Epidermal melanocyte (primary cell): ENCODE results near the gene NFS1.
"Not testable (repeated sequence)": the region's sequence is repeated elsewhere in the genome, so short reads cannot be mapped to it uniquely, and the experiment has no call there.

Experiments used
- DNase-seq: peaks from one replicate; pipeline ENCODE4 v3.0.0; 2011; ENCODE audit warnings: low spot score; ENCODE audit not compliant: insufficient read length

NFS1 gene

DNA sequence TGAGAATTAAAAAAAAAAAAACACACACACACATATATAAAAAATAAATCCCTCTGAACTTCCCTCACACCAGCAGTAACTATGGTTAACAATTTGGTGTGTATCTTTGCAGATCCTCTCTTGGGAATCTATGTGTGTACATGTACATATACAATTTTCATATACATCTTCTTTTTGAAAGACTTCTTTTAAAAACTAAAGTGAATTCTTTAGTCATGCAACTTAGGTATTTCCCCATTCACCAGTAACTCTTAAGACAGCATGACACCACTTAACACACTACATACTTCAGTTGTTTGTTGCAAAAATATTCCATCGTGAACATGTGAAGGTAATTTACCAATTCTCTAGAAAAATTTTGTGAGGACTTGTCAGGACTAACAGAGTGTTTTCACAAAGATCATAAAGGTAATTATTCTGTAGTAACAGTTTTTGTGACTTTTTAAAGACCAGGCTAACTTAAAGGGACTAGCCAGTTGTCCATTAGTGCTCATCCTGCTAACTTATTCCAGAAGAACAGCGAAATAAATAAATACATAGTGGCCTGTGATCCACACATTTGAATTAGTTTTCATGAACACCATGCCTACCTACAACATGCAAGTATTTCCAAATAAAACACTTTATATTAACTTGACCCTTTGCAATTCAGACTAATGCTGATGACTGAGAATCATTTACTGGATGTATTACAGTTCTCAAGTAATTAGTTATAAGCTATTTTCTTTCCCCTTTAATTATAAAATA lies 30.9 kb upstream of the NFS1 start:
- no peak for DNase-seq

DNA sequence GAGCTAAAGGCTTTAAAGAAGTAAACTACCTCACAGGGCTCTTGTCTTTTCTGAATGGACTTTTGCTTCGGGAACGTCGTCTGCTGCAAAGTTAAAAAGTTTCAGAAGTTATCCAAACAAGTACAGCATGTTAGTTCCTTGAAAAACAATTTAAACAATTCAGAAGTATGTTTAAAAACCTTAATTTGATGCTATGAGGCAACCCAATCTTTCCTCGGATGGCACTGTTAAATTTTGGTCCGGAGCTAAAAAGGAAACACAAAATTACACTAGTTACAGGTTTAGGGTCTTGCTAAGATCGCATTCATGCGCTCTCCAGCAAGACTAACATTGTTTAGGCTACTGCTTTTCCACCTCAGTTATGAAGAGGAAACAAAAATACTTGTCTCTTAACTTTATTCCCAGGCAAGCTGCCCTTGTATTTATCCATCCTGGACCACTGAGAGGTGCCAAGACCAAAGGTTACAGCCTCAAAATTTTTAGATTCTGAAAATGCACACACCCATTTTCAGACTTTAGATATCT lies 30.2 kb upstream of the NFS1 start:
- no peak for DNase-seq

DNA sequence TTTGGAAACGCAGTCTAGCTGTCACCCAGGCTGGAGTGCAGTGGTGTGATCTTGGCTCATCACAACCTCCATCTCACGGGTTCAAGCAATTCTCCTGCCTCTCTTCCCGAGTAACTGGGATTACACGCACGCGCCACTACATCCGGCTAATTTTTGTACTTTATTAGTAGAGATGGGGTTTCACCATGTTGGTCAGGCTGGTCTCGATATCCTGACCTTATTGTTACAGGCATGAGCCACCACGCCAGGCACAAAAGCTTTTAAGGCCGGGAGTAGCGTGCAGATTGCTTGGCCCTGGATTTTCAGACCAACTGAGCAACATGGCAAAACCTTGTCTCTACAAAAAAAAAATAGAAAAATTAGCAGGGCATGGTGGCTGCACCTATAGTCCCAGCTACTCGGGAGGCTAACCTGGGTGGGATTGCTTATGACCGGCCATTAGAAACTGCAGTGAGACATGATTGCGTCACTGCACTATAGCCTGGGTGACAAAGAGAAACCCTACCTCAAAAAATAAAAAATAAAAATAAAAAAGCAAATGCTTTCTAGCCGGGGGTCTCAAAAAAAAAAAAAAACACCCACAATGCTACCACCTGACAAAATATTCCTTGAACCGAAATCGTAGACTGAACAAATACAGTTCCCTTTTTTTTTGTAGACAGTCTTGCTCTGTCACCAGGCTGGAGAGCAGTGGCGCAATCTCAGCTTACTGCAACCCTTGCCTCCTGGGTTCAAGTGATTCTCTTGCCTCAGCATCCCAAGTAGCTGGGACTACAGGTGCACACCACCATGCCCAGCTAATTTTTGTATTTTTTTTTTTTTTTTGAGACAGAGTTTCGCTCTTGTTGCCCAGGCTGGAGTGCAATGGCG lies 27.9 kb upstream of the NFS1 start:
- no peak for DNase-seq

DNA sequence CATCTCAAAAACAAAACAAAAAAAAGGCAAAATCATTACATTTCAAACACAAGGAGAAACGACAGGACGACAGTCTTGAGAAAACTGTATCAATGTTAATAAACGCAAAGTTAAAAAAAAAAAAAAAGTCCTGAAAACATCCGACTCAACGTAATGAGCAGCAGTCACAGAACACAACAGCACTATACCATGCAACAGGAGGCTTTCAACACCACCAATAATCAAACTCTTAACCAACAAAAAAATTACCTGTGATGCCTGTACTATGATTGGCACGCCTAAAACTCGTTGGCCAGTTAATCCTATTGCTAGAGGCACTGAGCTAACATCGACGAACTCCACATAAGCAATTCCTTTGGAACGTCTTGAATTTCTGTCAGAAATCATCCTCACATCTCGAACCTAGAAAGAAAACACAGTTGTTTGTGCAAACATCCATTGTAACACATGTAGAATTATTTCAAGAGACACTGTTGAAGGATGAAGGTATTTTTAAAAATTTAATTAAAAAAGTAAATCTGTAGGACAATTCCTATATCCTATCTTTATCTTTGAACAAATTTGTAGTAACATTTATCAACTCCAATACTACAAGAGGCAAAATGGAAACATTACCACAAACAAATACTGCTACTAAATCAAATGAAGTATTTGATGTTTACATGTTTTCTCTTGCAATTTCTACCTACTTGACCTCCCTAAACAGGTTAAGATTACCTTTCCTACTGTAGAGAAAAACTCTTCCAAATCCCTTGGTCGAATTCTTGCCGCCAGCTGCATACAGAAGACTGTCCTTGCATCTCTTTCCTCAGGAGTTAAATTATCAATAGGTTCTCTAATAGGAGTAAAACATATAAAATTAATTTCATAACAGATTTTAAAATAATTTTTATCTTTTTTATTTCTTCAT lies 25.4 kb upstream of the NFS1 start:
- no peak for DNase-seq

DNA sequence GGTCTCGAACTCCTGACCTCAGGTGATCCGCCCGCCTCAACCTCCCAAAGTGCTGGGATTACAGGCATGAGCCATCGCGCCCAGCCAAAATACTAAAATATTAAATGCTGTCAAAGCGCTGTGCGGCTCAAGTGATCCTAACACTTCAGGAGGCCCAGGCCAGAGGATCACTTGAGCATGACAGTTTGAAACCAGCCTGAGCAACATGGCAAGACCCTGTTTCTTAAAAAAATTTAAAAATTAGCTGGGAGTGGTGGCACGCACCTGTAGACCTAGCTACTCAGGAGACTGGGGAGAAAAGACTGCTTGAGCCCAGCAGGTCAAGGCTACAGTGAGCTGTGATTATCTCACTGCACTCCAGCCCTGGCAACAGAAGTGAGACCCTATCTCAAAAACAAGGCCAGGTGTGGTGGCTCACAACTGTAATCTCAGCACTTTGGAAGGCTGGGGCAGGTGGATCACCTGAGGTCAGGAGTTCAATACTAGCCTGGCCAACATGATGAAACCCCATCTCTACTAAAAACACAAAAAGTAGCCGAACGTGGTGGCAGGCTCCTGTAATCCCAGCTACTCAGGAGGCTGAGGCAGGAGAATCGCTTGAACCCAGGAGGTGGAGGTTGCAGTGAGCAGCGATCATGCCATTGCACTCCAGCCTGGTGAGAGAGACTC lies 24.6 kb upstream of the NFS1 start:
- not testable (repeated sequence) for DNase-seq

DNA sequence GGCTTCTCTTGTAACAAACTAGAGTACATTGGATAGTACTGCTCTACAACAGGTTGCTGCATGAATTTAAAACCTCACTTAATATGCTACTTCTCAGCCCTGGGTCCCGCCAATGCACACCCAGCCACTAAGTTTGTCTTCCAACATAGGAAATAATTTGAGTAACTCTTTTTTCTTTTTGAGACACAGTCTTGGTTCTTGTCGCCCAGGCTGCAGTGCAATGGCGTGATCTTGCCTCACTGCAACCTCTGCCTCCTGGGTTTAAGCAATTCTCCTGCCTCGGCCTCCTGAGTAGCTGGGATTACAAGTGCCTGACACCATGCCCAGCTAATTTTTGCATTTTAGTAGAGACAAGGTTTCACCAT lies 24.1 kb upstream of the NFS1 start:
- not testable (repeated sequence) for DNase-seq

DNA sequence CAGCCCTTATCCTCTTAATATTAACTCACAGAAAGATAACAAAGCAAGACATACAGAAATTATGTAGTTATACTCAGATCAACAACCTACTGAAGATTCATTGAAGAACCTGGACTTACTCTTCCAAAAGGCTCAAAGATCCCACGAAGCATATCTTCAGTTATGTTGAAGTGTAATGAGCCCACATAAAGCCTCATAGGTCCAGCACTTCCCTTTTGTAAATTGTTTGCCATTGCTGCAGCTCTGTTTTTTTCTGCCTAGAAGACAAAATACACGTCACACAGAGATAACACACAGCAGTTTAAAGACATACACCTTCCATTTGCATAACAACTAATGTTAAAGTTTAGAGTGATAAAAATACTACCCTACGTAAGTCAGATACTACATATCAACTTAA lies 22.5 kb upstream of the NFS1 start:
- no peak for DNase-seq

DNA sequence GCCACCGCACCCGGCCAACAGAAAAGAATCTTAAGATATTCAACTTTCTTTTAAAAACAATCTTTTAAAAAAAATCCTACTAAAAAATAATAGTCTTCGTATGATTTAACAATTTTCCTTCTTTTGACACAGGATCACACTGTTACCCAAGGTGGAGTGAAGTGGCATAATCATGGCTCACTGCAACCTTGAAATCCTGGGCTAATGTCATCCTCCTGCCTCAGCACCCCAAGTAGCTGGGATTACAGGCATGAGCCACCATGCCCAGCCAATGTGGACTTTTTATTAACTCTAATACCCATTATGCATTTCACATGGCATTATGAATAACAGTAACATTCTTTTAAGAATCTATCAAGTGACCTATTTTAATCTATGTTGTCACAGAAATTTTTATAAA lies 22.1 kb upstream of the NFS1 start:
- DNase-seq, result no peak

DNA sequence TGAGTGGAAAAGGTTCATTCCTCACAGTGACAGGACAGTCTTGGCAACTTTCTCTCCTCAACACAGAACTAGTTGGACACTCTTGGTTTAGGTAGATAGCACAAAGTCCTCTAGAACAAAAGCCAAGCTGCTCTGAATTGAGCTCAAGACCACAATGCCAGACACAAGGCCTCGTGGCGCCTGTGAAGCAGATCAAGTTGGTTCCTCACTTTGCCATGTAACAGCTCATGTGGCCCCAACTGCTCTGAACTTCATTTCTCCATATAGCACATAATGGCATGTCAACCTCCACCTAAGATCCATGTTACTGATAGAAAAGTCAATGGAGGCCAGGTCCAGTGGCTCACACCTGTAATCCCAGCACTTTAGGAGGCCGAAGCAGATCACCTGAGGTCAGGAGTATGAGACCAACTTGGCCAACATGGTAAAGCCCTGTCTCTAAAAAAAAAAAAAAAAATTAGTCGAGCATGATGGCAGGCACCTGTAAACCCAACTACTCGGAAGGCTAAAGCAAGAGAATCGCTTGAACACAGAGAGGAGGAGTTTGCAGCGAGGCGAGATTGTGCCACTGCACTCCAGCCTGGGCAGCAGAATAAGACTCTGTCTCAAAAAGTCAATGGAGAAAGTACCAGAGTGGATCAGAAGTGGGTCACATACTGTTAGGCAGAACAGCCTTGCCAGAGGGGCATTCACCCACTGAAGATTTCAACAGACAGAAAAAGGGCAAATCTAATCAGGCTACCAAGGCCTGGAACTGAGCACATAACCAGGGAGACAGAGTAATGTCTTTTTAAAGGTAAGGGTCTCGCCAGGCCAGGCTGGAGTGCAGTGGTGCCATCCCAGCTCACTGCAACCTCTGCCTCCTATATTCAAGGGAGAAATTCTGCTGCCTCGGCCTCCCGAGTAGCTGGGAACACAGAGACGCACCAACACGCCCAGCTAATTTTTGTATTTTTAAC lies 21.3 kb upstream of the NFS1 start:
- no peak for DNase-seq

DNA sequence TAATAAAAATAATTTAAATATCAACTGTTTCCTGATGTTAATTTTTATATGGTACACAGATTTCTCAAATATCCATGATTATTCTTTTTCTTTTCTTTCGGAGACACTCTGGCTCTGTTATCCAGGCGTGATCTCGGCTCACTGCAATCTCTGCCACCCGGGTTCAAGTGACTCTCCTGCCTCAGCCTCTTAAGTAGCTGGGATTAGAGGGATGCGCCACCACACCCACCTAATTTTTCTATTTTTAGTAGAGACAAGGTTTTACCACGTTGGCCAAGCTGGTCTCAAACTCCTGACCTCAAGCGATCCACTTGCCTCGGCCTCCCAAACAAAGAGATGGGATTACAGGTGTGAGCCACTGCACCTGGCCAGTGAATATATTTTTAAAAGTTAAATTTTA lies 20.6 kb upstream of the NFS1 start:
- no peak for DNase-seq

DNA sequence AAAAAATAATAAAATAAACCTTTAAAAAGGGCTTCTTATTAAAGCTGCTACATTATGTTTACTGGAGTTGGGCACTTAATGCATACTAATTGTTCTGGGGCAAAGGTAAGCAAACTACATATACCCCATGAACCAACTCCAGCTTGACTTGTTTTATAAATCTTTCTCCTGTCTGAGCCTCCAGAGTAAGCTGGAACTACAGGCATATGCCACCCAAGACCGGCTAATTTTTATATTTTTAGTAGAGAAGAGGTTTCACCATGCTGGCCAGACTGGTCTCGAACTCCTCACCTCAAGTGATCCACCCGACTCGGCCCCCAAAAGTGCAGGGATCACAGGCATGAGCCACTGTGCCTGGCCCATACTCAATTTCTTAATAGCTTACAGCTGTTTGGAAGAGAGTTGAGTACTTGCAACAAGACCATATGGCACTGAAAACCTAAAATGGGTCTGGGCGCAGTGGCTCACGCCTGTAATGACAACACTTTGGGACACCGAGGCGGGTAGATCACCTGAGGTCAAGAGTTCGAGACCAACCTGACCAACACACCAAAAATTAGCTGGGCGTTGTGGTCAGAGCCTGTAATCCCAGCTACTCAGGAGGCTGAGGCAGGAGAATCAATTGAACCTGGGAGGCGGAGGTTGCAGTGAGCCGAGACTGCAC lies 20.0 kb upstream of the NFS1 start:
- DNase-seq, result no peak

DNA sequence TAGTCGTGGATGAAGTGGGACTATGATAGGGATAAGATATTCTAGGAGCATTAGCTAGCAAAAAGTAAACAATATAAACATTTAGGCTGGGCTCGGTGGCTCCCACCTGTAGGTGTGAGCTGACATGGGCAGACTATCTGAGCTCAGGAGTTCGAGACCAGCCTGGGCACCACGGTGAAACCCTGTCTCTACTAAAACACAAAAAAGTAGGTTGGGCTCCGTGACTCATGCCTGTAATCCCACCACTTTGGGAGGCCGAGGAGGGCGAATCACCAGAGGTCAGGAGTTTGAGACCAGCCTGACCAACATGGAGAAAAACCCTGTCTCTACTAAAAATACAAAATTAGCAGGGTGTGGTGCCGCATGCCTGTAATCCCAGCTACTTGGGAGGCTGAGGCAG lies 19.2 kb upstream of the NFS1 start:
- DNase-seq, result not testable (repeated sequence)

DNA sequence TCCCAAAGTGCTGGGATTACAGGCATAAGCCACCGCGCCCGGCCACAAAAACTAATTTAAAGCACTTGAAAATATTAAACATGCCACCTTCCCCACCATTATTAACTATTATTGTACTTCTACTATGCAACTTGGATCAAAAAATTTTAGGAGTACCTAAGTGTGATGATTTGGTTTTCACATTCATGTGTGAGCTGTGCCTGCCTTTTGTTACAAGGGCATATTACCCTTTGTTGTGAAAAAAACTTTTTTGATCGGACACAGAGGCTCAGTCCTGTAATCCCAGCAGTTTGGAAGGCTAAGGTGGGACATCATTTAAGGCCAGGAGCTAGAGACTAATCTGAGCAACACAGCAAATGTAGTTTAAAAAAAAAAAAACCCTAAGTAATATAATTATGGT lies 17.2 kb upstream of the NFS1 start:
- no peak for DNase-seq

DNA sequence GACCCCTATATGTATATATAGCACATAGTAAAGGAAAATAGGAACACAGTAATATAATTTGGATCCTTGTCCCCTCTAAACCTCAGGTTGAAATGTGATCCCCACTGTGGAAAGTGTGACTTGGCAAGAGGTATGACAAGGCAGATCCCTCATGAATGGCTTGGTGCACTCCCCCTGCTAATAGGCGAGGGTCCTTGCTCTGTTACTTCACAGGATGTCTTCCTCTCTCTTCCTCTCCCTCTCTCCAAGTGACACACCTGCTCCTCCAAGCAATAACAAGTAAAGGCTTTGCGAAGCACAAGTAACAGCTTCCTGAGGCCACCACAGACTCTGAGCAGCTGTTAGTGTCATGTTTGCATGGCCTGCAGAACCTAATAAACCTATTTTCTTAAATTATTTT lies 16.5 kb upstream of the NFS1 start:
- DNase-seq, result no peak

DNA sequence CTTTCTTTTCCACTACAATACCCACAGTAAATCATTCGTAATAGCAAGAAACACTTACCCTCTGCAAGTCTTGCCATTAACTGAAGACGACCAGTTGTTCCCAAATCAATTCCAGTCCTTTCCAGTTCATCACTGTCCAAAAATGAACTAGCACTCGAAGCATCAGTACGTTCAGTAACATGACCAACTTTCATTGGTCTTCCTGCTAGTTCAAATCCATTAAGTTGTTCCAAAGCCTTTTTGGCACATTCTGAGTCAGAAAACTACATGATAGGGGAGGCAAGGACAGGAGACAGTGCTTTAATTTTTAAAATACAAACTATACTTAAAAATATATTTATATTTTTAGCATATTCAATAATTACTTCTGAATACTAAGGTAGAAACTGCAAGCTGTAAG lies 15.0 kb upstream of the NFS1 start:
- DNase-seq, result no peak

DNA sequence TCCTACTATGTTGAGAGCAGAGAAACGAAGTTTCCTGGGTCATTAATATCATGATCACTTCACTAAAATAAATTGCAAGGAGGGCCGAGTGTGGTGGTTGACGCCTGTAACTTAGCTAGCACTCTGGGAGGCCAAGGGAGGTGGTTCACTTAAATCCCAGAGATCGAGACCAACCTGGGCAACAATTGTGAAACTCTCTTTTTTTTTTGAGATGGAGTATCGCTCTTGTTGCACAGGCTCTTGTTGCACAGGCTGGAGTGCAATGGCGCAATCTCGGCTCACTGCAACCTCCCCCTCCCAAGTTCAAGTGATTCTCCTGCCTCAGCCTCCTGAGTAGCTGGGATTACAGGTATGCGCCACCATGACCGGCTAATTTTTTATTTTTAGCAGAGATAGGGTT lies 14.0 kb upstream of the NFS1 start:
- not testable (repeated sequence) for DNase-seq

DNA sequence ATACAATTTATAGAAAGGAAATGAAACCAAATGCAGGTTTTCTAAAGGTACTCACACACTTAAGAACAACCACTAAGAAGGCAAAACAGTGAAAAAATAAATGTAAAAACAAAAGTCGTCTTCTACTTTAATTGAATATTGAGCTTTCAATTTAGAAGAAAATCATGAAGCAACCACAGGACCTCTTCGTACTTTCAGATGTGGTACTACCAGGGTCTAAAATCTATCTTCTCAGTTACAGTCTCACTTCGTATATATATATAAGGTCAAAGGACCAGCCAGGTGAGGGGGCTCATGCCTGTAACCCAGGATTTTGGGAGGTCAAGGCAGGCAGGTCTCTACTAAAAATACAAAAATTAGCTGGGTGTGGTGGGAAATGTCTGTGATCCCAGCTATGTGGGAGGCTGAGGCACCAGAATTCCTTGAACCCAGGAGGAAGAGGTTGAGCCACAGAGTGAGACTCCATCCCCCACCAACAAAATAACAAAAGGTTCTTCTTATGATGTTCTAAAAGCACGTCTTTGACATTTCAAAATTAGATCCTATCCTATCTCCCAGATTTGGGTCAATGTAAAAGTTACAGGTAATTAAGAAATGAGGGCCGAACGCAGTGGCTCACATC lies 12.5 kb upstream of the NFS1 start:
- DNase-seq, result no peak

DNA sequence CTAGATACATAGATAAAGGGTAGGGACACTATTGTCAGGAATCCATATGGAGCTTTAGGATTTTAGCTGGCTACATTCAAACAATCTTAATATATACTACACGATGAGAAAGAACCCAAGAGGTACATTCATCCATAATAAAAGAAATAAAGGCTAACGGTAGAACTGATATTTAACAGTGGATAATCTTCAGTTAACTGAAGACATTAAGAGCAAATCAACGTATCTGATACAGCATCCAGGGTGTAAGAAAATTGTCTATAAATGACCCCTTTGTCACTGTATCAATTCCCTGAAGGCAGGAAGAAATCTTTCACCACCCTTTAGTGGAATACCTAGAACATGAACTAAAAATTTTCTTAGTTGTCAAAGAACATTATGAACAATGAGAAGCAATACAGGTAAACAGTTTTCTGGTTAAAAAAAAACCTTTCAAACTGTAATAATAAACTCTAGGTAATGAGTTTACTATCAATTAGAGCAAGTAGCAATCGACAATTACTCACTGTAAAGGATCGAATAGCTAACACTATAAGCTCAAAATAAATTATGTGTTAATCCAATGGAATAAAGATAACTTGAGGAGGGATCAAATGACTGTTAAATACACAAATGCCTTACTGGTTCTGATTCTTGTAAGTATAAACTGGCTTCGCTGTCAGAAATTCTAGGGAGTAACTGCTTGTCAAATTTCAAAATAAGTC lies 11.9 kb upstream of the NFS1 start:
- no peak for DNase-seq
